ENCODE data around the gene TCEAL3. TPM values are rescaled to one million over a fixed set of nuclear protein-coding genes. Genes with fewer than 3 reads are reported as not detected.
"Not testable (repeated sequence)": the region's sequence is repeated elsewhere in the genome, so short reads cannot be mapped to it uniquely, and the experiment has no call there.

Gene TCEAL3
- total RNA-seq, 2 donors from 2014 or later, result 5.2 to 7.6 TPM

DNA sequence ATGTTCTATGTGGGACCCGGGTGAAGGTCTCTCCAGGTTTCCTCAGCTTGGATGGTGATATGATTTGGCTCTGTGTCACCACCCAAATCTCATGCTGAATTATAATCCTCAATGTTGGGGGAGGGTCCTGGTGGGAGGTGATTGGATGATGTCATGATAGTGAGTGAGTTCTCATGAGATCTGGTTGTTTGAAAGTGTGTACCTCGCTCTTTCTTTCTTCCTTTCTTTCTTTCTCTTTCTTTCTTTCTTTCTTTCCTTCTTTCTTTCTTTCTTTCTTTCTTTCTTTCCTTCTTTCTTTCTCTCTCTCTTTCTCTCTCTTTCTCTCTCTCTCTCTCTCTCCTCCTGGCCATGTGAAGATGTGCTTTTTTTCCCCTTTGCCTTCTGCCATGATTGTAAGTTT lies 51.7 kb downstream of the TCEAL3 start:
- not testable (repeated sequence) for DNase-seq, H3K27ac Mint-ChIP-seq, ATAC-seq

More for the DNA sequence above, 51.7 kb downstream of the TCEAL3 start:
- not testable (repeated sequence) for H3K4me1 Mint-ChIP-seq; H3K9me3 ChIP-seq (ENCODE audit: control insufficient read depth, low read length, poor library complexity, severe bottlenecking); H3K36me3 Mint-ChIP-seq (ENCODE audit: low read depth); H3K4me3 Mint-ChIP-seq; H3K27me3 Mint-ChIP-seq

Other genes with a start within 250 kb of the TCEAL3 start
- gene BEX3, start 231.4 kb upstream of the TCEAL3 start, total RNA-seq, result 10 to 100 TPM in 1 of 2 donors, 1 to 10 TPM in 1; 5.7 to 32.0 TPM
- under 1 TPM in 1 of 2 donors, not detected in 1; 0.31 TPM for gene RAB40A, start 88.5 kb upstream of the TCEAL3 start, total RNA-seq
- gene TCEAL4, start 22.4 kb upstream of the TCEAL3 start, total RNA-seq, result 10 to 100 TPM in 1 of 2 donors, 1 to 10 TPM in 1; 6.6 to 11.9 TPM
- 1 to 10 TPM; 3.7 to 4.7 TPM for gene TCEAL1, start 21.0 kb downstream of the TCEAL3 start, total RNA-seq
- 100 to 1,000 TPM; 176 to 192 TPM for gene MORF4L2, start 78.7 kb downstream of the TCEAL3 start, total RNA-seq
- not detected for gene TMEM31, start 102.9 kb downstream of the TCEAL3 start, total RNA-seq
- not detected for gene PLP1, start 168.9 kb downstream of the TCEAL3 start, total RNA-seq
- gene RAB9B, start 224.3 kb downstream of the TCEAL3 start, total RNA-seq, result under 1 TPM; 0.18 to 0.25 TPM

Data from T-helper 17 cell (primary cell).